H9 (cell line): ENCODE results near the gene AXIN2. TPM values are rescaled to one million over a fixed set of nuclear protein-coding genes. Genes with fewer than 3 reads are reported as not detected.

Source experiments
- DNase-seq: peaks from one replicate; pipeline ENCODE4 v3.0.0-alpha.2; 2017
- H2AFZ ChIP-seq: one replicate; pipeline ENCODE4 v1.6.1; 2013; ENCODE audit warnings: mild to moderate bottlenecking, low read length, control low read depth, moderate library complexity
- H2AK5ac ChIP-seq: 2 replicates; pipeline ENCODE4 v1.6.1; 2013; ENCODE audit warnings: low read length, control low read depth, mixed read lengths; ENCODE audit not compliant: insufficient read length
- H2BK120ac ChIP-seq: one replicate; pipeline ENCODE4 v1.6.1; 2013; ENCODE audit warnings: low read depth, mild to moderate bottlenecking, low read length, control low read depth, inconsistent platforms; ENCODE audit not compliant: poor library complexity, severe bottlenecking
- H2BK12ac ChIP-seq: 2 replicates; pipeline ENCODE4 v1.6.1; 2013; ENCODE audit warnings: low read length, control low read depth, mixed read lengths, low read depth; ENCODE audit not compliant: insufficient read length
- H2BK15ac ChIP-seq: 2 replicates; pipeline ENCODE4 v1.6.1; 2013; ENCODE audit warnings: low read depth, low read length, control low read depth
- H2BK20ac ChIP-seq: one replicate; pipeline ENCODE4 v1.6.1; 2013; ENCODE audit warnings: low read depth, mild to moderate bottlenecking, low read length, control low read depth, inconsistent platforms; ENCODE audit not compliant: poor library complexity, severe bottlenecking
- H2BK5ac ChIP-seq: 2 replicates; pipeline ENCODE4 v1.6.1; 2013; ENCODE audit warnings: low read length, control low read depth, mixed read lengths; ENCODE audit not compliant: insufficient read length
- H3K14ac ChIP-seq: 2 replicates; pipeline ENCODE4 v1.6.1; 2013; ENCODE audit warnings: low read length, control low read depth; ENCODE audit not compliant: insufficient read depth
- H3K18ac ChIP-seq: 2 replicates; pipeline ENCODE4 v1.6.1; 2013; ENCODE audit warnings: low read depth, mild to moderate bottlenecking, mixed read lengths, low read length, control low read depth; ENCODE audit not compliant: insufficient read length
- H3K23ac ChIP-seq: 2 replicates; pipeline ENCODE4 v1.6.1; 2013; ENCODE audit warnings: low read length, control low read depth, mixed read lengths, low read depth; ENCODE audit not compliant: insufficient read length
- H3K23me2 ChIP-seq: 2 replicates; pipeline ENCODE4 v1.6.1; 2013; ENCODE audit warnings: low read depth, mild to moderate bottlenecking, mixed read lengths, low read length, control low read depth; ENCODE audit not compliant: insufficient read length, poor library complexity, severe bottlenecking
- H3K27ac ChIP-seq: 2 replicates; pipeline ENCODE4 v1.5.1; 2013; ENCODE audit warnings: low read length, control low read depth, mixed read lengths, low read depth; ENCODE audit not compliant: insufficient read length
- H3K27me3 ChIP-seq: 2 replicates; pipeline ENCODE4 v1.6.1; 2013; ENCODE audit warnings: low read length, control low read depth, inconsistent platforms; ENCODE audit not compliant: insufficient read depth
- H3K4ac ChIP-seq: 2 replicates; pipeline ENCODE4 v1.6.1; 2013; ENCODE audit warnings: low read depth, mild to moderate bottlenecking, control low read depth, inconsistent platforms, low read length, moderate library complexity
- H3K4me1 ChIP-seq: 2 replicates; pipeline ENCODE4 v1.6.1; 2013; ENCODE audit warnings: low read length, control low read depth, inconsistent platforms; ENCODE audit not compliant: insufficient read depth
- H3K4me2 ChIP-seq: 2 replicates; pipeline ENCODE4 v1.6.1; 2013; ENCODE audit warnings: low read length, control low read depth, mixed read lengths; ENCODE audit not compliant: insufficient read length, insufficient read depth
- H3K56ac ChIP-seq: 2 replicates; pipeline ENCODE4 v1.6.1; 2013; ENCODE audit warnings: low read depth, mild to moderate bottlenecking, mixed read lengths, low read length, control low read depth; ENCODE audit not compliant: insufficient read length
- H3K79me1 ChIP-seq: 2 replicates; pipeline ENCODE4 v1.6.1; 2013; ENCODE audit warnings: low read depth, mild to moderate bottlenecking, moderate library complexity, low read length, control low read depth, inconsistent platforms; ENCODE audit not compliant: insufficient read depth, poor library complexity, severe bottlenecking
- H3K79me2 ChIP-seq: 2 replicates; pipeline ENCODE4 v1.6.1; 2013; ENCODE audit warnings: low read length, control low read depth, inconsistent platforms; ENCODE audit not compliant: insufficient read depth
- H3K9ac ChIP-seq: 2 replicates; pipeline ENCODE4 v1.6.1; 2013; ENCODE audit warnings: low read length, control low read depth, mixed read lengths; ENCODE audit not compliant: insufficient read length; ENCODE audit errors: extremely low read depth
- H3K9me3 ChIP-seq: one replicate; pipeline ENCODE4 v1.6.1; 2013; ENCODE audit warnings: low read depth, low read length, inconsistent platforms; ENCODE audit not compliant: control insufficient read depth
- H3T11ph ChIP-seq: one replicate; pipeline ENCODE4 v1.6.1; 2013; ENCODE audit warnings: mild to moderate bottlenecking, low read length, control low read depth, inconsistent platforms
- H4K20me1 ChIP-seq: one replicate; pipeline ENCODE4 v1.6.1; 2013; ENCODE audit not compliant: control insufficient read depth, insufficient read length, insufficient read depth
- H4K5ac ChIP-seq: 2 replicates; pipeline ENCODE4 v1.6.1; 2013; ENCODE audit warnings: low read depth, mild to moderate bottlenecking, mixed read lengths, low read length, control low read depth; ENCODE audit not compliant: insufficient read length
- H4K8ac ChIP-seq: replicated peaks from 2 replicates; pipeline ENCODE4 v1.6.1; 2013; ENCODE audit warnings: low read length, control low read depth, mixed read lengths, low read depth; ENCODE audit not compliant: insufficient read length
- H4K91ac ChIP-seq: 2 replicates; pipeline ENCODE4 v1.6.1; 2013; ENCODE audit warnings: low read depth, mild to moderate bottlenecking, moderate library complexity, mixed read lengths, low read length, control low read depth; ENCODE audit not compliant: insufficient read length
- H3K27ac Mint-ChIP-seq, 3 experiments: 2 replicates in 2 of 3; 3 replicates in 1 of 3; pipeline ENCODE4 v1.8.0; 2020 to 2021; ENCODE audit warnings: mixed read lengths in 3 of 3, mild to moderate bottlenecking in 1 of 3, moderate library complexity in 1 of 3
- H3K27me3 Mint-ChIP-seq: 2 replicates; pipeline ENCODE4 v1.8.0; 2021; ENCODE audit warnings: low read depth, mild to moderate bottlenecking, moderate library complexity, mixed read lengths
- H3K36me3 Mint-ChIP-seq, 3 experiments: 2 replicates in 2 of 3; 3 replicates in 1 of 3; pipeline ENCODE4 v1.8.0; 2020 to 2021; ENCODE audit warnings: low read depth in 3 of 3, mixed read lengths in 3 of 3; ENCODE audit not compliant: insufficient read depth in 1 of 3
- H3K4me1 Mint-ChIP-seq, 2 experiments: 2 replicates each; pipeline ENCODE4 v1.8.0; 2020; ENCODE audit warnings: mixed read lengths in 2 of 2
- H3K4me3 Mint-ChIP-seq, 2 experiments: 2 replicates in 1 of 2; 3 replicates in 1 of 2; pipeline ENCODE4 v1.8.0; 2020 to 2021; ENCODE audit warnings: mild to moderate bottlenecking in 2 of 2, mixed read lengths in 2 of 2, moderate library complexity in 1 of 2
- H3K9me3 Mint-ChIP-seq, 2 experiments: 2 replicates in 1 of 2; 3 replicates in 1 of 2; pipeline ENCODE4 v1.8.0; 2020; ENCODE audit warnings: mild to moderate bottlenecking in 2 of 2, mixed read lengths in 2 of 2, moderate library complexity in 1 of 2
- whole genome bisulfite sequencing: extraction: QIAGEN DNeasy Blood & Tissue Kit; methylation state at CpG from one replicate; pipeline ENCODE4 v1.1.7; 2013; ENCODE audit warnings: missing lambda C conversion rate, low lambda C conversion rate, mixed read lengths; ENCODE audit not compliant: insufficient read length; ENCODE audit errors: extremely low coverage; 5-methylcytosine and 5-hydroxymethylcytosine counted together
- total RNA-seq: library from RNA; stranded (reverse); gene quantifications from 2 replicates; pipeline ENCODE4 v1.2.1, GENCODE V29; 2021
- TF ChIP-seq, protein P1 (sequence below): fragments of 200-600 bp; sonication (generic); conservative IDR thresholded peaks from 3 replicates; pipeline ENCODE4 v1.8.0; 2021; ENCODE audit warnings: antibody characterized with exemption, mild to moderate bottlenecking

AXIN2 gene
- total RNA-seq, 1 experiment from 2014 or later: 35.0 TPM

DNA sequence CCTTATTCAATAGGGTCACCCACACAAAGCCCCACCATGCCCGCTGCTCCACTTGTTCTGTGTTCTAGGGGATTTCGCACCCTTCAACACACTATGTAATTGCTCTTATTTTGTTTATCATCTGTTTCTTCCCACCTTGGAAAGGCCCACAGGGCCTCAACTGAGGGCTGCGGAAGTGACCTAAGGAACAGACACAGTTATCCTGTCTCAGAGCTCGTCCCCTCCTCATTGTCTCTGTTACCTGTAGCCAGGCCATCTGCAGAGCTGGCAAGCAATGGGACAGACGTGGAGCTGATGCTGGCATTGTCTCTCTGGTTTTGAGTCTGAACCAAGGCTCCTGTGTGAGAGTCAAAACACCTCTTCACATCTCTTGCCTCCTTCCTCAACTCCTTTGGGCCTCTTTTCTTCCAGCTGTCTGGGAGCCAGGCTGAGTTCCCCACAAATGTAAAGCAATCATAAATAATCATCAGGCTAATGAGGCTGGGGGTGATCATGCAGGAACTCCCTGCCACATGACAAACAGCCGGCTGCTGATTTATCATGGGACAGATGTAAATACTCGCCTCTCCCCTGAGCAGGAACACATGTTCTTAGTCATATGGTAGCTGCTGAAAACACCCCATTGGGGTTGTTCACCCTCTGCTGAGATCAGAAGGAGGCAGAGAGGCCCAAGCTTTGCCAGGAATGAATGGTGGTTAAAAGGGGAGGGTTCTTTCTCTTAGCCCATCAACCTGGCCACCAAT is 71.9 kb downstream of the AXIN2 start:
- Mint-ChIP-seq H3K4me1 (peaks cover 22 to 24% of the 10 kb centered on the region in 2 experiments), H3K4me3 (no peak overlapping the region; a peak in 1 of 5 replicates)

More for the DNA sequence above, 71.9 kb downstream of the AXIN2 start:
- Histone ChIP-seq H3K4me1 (peaks cover 4% of the 10 kb centered on the region; the same call in 1 of the 2 replicates), H3K79me2 (no peaks in the 10 kb centered on the region), H3K18ac (peak overlapping the region; percentile 34), H4K5ac (no peak overlapping the region), H2BK5ac (peak overlapping the region; percentile 59), H3K4ac (no peak overlapping the region), H3K23me2 (no peaks in the 10 kb centered on the region), H2AFZ (no peak overlapping the region), H3K56ac (no peak overlapping the region), H4K91ac (no peak overlapping the region), H3K27me3 (no peaks in the 10 kb centered on the region), H2BK20ac (no peak overlapping the region), H3K79me1 (no peaks in the 10 kb centered on the region), H2AK5ac (no peak overlapping the region), H4K8ac (no peak overlapping the region), H3K23ac (no peak overlapping the region), H3T11ph (no peak overlapping the region), H2BK12ac (no peak overlapping the region), H3K27ac (no peak overlapping the region), H3K9ac (no peak overlapping the region), H4K20me1 (no peaks in the 10 kb centered on the region), H2BK120ac (no peak overlapping the region), H3K9me3 (no peaks in the 10 kb centered on the region), H3K4me2 (no peak overlapping the region), H3K14ac (no peak overlapping the region), H2BK15ac (no peak overlapping the region)
- TF ChIP-seq, protein P1, sequence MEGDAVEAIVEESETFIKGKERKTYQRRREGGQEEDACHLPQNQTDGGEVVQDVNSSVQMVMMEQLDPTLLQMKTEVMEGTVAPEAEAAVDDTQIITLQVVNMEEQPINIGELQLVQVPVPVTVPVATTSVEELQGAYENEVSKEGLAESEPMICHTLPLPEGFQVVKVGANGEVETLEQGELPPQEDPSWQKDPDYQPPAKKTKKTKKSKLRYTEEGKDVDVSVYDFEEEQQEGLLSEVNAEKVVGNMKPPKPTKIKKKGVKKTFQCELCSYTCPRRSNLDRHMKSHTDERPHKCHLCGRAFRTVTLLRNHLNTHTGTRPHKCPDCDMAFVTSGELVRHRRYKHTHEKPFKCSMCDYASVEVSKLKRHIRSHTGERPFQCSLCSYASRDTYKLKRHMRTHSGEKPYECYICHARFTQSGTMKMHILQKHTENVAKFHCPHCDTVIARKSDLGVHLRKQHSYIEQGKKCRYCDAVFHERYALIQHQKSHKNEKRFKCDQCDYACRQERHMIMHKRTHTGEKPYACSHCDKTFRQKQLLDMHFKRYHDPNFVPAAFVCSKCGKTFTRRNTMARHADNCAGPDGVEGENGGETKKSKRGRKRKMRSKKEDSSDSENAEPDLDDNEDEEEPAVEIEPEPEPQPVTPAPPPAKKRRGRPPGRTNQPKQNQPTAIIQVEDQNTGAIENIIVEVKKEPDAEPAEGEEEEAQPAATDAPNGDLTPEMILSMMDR: no peak
- Mint-ChIP-seq H3K27ac (no peak overlapping the region), H3K36me3 (peaks cover 0 to 8% (median 4%) of the 10 kb centered on the region in 3 experiments; a peak in 2 of 7 replicates), H3K9me3 (peaks cover 7 to 11% of the 10 kb centered on the region in 2 experiments; a peak in 4 of 5 replicates), H3K27me3 (peaks cover 4% of the 10 kb centered on the region)
- DNase-seq: no peak
- no CpG with 5 or more reads among the region's 7 CpGs for WGBS
